Large intestine (tissue), 3 donors: ENCODE measurements around the gene EFCAB8. TPM values are rescaled to one million over a fixed set of nuclear protein-coding genes. Genes with fewer than 3 reads are reported as not detected.
"Not testable (repeated sequence)": the region's sequence is repeated elsewhere in the genome, so short reads cannot be mapped to it uniquely, and the experiment has no call there.

Source experiments
- DNase-seq, 2 donors: peaks; one replicate each; pipeline versions ENCODE4 v3.0.0 to v3.0.0-alpha.2; 2013
- H3K27ac ChIP-seq: one replicate; pipeline ENCODE4 v1.5.1; 2013; ENCODE audit warnings: low read length
- H3K27me3 ChIP-seq: 2 replicates; pipeline ENCODE4 v1.6.1; 2013; ENCODE audit warnings: low read length; ENCODE audit not compliant: control insufficient read depth, insufficient read depth
- H3K36me3 ChIP-seq: 2 replicates; pipeline ENCODE4 v1.6.1; 2013; ENCODE audit warnings: low read length; ENCODE audit not compliant: control insufficient read depth, insufficient read depth
- H3K4me1 ChIP-seq: one replicate; pipeline ENCODE4 v1.6.1; 2013; ENCODE audit warnings: low read length; ENCODE audit not compliant: control insufficient read depth, insufficient read depth
- H3K4me3 ChIP-seq: one replicate; pipeline ENCODE4 v1.5.1; 2013; ENCODE audit warnings: low read length
- H3K9me3 ChIP-seq: one replicate; pipeline ENCODE4 v1.6.1; 2013; ENCODE audit warnings: mild to moderate bottlenecking, low read depth, low read length, moderate library complexity; ENCODE audit not compliant: control insufficient read depth
- WGBS: methylation state at CpG from one replicate; pipeline ENCODE4 v1.1.5; 2013; ENCODE audit warnings: low lambda C conversion rate; ENCODE audit not compliant: insufficient coverage; 5-methylcytosine and 5-hydroxymethylcytosine counted together
- polyA plus RNA-seq: library from polyadenylated mRNA; unstranded; fragments of 120-200 nt; gene quantifications from one replicate; pipeline ENCODE4 v1.2.1, GENCODE V29; 2013

Gene EFCAB8
- polyA plus RNA-seq, 1 donor, result 0.25 TPM

DNA sequence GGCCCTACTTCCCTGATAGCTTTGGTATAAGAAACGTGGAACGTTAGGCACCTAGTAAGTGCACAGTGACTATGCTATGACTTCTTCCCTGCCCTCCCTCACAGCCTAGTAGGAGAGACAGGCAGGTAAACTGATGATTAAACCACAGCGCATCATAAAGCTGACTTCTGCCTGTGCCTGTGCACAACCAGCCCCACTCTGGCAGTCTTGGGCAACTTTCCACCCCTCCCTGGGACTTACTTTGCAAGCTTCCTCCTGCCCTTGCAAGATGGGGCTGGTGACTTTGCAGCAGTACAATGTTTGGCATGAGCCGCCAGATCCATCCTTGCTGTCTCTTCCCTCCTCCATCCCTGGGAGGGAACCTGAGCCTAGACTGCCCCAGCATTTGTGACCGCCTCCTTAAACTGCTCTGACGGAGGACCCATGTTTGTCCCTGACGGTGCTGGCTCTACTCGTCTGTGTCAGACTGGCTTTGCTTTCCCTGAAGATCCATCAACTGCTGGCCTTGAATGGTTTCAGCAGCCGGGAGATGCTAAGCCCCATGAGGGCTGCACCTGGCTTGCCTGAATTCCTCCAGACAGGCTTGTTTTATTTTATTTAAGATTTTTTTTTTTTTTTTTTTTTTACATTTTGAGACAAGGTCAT lies 36.1 kb downstream of the EFCAB8 start:
- no peaks in the 10 kb centered on the region for H3K9me3 ChIP-seq
- no peak overlapping the region for H3K27ac ChIP-seq
- no peak for DNase-seq
- no CpG with 5 or more reads among the region's 9 CpGs for WGBS
- H3K27me3 ChIP-seq, result no peaks in the 10 kb centered on the region
- no peaks in the 10 kb centered on the region for H3K4me1 ChIP-seq
- no peaks in the 10 kb centered on the region for H3K36me3 ChIP-seq
- H3K4me3 ChIP-seq, result no peak overlapping the region

DNA sequence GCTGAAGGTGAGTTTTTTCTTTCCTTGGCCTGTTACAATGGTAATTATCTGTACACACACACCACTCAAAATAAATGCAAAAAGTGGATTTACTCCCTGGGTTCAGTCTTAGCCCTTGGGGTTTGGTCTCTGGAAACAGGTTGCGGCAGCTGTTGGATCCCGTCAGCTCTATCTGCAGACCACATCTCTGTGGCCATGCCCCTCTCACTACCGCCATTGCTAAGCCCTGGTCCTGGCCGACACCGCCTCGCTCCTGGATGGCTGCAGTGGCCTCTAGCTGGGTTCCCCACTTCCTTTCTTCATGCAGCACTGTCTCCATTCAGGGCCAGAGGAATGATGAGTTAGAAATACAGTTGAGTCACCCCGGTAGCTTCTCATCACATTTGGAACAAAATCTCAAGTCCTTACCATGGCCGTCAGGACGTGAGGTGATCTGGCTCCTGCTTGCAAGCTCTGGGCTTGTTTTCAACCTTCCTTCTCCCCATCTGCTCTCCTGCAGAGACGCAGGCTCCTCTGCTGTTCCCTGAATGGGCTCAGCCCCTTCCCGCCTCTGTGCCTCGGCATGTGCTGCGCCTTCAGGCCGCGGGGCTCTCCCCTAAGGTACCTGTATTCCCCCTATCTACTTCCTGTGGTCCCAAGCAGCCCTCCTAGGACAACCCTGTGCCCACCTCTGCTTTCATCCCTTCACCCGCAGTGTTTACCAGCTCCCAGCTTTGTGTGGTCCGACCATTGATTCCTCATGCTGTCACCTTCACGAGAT lies 38.0 kb downstream of the EFCAB8 start:
- H3K4me3 ChIP-seq, result no peak overlapping the region
- H3K27me3 ChIP-seq, result no peaks in the 10 kb centered on the region
- H3K9me3 ChIP-seq, result no peaks in the 10 kb centered on the region
- no peaks in the 10 kb centered on the region for H3K36me3 ChIP-seq
- DNase-seq, result no peak
- H3K4me1 ChIP-seq, result no peaks in the 10 kb centered on the region
- H3K27ac ChIP-seq, result no peak overlapping the region
- 87% methylated on average over 3 of the region's 18 CpGs for WGBS

- Histone ChIP-seq H3K9me3 (no peaks in the 10 kb centered on the region), H3K4me1 (no peaks in the 10 kb centered on the region)
- WGBS, result no CpG with 5 or more reads among the region's 6 CpGs
Measured at GRCh38 chr20:32898729-32899128, 40.0 kb downstream of the EFCAB8 start.

GRCh38 chr20:32902456-32903420 lies 44.0 kb downstream of the EFCAB8 start:
- no CpG with 5 or more reads among the region's 25 CpGs for WGBS
- peak in 1 of 2 donors; percentile 11 for DNase-seq
- H3K4me3 ChIP-seq, result no peak overlapping the region
- H3K27me3 ChIP-seq, result no peaks in the 10 kb centered on the region
- no peaks in the 10 kb centered on the region for H3K36me3 ChIP-seq
- no peaks in the 10 kb centered on the region for H3K9me3 ChIP-seq
- H3K27ac ChIP-seq, result no peak overlapping the region
- no peaks in the 10 kb centered on the region for H3K4me1 ChIP-seq

More at GRCh38 chr20:32898729-32899128, 40.0 kb downstream of the EFCAB8 start:
- no peaks in the 10 kb centered on the region for H3K27me3 ChIP-seq
- no peaks in the 10 kb centered on the region for H3K36me3 ChIP-seq
- no peak for DNase-seq
- H3K4me3 ChIP-seq, result no peak overlapping the region
- no peak overlapping the region for H3K27ac ChIP-seq

DNA sequence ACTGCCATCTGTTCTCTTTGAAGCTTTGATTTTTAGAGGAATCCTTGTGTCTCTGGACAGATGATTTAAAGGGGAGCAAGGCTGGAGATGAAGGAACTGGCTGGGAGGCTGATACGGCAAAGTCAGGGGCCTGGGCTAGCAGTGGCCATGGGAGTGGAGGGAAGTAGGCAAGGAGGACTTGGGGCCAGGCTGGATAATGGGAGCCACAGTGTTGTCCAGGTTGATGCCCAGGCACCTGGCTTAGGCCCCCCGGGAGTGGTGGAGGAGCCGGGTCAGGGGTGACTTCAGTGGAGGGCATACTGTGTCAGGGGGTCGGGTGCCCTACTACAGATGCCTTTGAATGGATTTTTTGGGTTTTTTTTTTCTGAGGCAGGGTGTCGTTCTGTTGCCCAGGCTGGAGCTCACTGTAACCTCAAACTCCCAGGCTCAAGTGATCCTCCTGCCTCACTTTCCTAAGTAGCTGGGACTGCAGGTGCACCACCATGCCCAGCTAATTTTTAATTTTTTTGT lies 45.0 kb downstream of the EFCAB8 start:
- no peak overlapping the region for H3K27ac ChIP-seq
- H3K4me3 ChIP-seq, result no peak overlapping the region
- H3K9me3 ChIP-seq, result no peaks in the 10 kb centered on the region
- H3K4me1 ChIP-seq, result no peaks in the 10 kb centered on the region
- H3K36me3 ChIP-seq, result no peaks in the 10 kb centered on the region
- no peaks in the 10 kb centered on the region for H3K27me3 ChIP-seq
- no peak for DNase-seq
- WGBS, result no CpG with 5 or more reads among the region's 5 CpGs

DNA sequence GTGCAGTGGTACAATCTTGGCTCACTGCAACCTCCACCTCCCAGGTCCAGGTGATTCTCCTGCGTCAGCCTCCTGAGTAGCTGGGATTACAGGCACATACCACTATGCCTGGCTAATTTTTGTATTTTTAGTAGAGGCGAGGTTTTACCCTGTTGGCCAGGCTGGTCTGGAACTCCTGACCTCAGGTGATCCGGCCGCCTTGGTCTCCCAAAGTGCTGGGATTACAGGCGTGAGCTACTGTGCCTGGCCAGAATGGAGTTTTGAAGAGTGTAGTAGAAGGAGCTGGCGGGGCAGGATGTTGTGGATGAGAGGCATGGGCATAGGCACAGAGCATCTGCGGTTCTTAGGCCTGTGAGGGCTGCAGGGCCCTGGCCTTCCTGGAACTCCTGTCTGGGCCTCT lies 46.0 kb downstream of the EFCAB8 start:
- WGBS, result no CpG with 5 or more reads among the region's 7 CpGs
- H3K36me3 ChIP-seq, H3K4me1 ChIP-seq, H3K9me3 ChIP-seq, DNase-seq, H3K27ac ChIP-seq, H3K4me3 ChIP-seq, H3K27me3 ChIP-seq: not testable (repeated sequence)

DNA sequence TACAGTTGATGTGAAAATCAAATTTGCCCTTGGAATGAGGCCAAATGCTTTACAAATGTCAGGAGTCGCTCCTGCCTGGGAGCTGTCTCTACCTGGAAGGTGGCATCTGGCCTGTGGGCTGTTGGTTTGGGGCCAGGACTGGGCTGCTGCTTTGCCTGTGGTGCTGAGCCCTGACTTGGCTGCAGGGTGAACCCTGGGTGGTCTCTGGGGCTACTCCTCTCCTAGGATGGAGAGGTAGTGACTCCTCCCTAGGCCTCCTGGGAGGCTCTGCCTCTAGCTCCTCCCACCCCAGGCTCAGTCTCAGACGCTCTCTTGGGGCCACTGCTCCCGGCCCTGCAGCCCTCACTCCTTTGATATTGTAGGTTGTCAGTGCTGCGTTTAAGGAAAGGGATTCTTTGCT lies 47.5 kb downstream of the EFCAB8 start:
- no peaks in the 10 kb centered on the region for H3K4me1 ChIP-seq
- WGBS, result no CpG with 5 or more reads among the region's 4 CpGs
- no peak for DNase-seq

DNA sequence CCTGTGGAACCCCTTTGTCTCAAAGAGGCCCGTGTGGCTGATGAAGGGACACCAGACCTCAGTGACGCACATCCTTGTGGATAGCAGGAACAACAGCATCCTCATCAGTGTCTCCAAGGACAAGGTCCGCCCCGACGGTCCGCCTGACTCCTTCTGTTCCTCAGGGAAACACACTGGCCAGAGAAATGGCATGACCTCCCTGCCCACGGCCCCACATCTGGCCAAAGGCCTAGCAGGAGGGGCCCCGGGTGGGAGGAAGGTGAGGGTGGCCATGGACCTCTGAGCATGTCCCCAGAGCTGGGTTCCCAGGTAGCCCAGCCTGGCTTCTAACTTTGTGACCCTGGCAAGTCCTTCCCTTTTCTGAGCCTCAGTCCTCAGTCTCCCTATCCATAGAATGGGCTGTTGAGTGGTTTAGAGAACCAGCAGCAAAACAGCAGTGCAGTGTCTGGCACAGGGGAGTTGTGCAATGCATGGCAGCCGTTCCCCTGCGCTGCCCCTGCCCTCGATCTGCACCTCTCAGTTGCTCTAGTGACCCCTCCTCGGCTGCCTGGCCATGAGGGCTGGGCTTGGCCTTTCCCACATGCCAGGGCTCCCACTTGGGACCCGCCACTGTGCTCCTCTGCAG lies 48.3 kb downstream of the EFCAB8 start:
- no peak overlapping the region for H3K27ac ChIP-seq
- H3K27me3 ChIP-seq, result no peaks in the 10 kb centered on the region
- no peak for DNase-seq
- H3K4me3 ChIP-seq, result no peak overlapping the region
- no peaks in the 10 kb centered on the region for H3K9me3 ChIP-seq
- no peaks in the 10 kb centered on the region for H3K4me1 ChIP-seq
- no CpG with 5 or more reads among the region's 13 CpGs for WGBS
- no peaks in the 10 kb centered on the region for H3K36me3 ChIP-seq

More for the DNA sequence above, 47.5 kb downstream of the EFCAB8 start:
- H3K27ac ChIP-seq, result no peak overlapping the region
- no peak overlapping the region for H3K4me3 ChIP-seq
- no peaks in the 10 kb centered on the region for H3K9me3 ChIP-seq
- H3K36me3 ChIP-seq, result no peaks in the 10 kb centered on the region
- H3K27me3 ChIP-seq, result no peaks in the 10 kb centered on the region

- no peak for DNase-seq
- no peaks in the 10 kb centered on the region for H3K27me3 ChIP-seq
- H3K4me3 ChIP-seq, result no peak overlapping the region
- H3K9me3 ChIP-seq, result no peaks in the 10 kb centered on the region
- WGBS, result no CpG with 5 or more reads among the region's 13 CpGs
- H3K36me3 ChIP-seq, result no peaks in the 10 kb centered on the region
- no peaks in the 10 kb centered on the region for H3K4me1 ChIP-seq
- H3K27ac ChIP-seq, result no peak overlapping the region
Measured at GRCh38 chr20:32907886-32908285, 49.2 kb downstream of the EFCAB8 start.
